Measurements from ENCODE around the gene INTS3.
"Not testable (repeated sequence)": the region's sequence is repeated elsewhere in the genome, so short reads cannot be mapped to it uniquely, and the experiment has no call there.

Gene INTS3

DNA sequence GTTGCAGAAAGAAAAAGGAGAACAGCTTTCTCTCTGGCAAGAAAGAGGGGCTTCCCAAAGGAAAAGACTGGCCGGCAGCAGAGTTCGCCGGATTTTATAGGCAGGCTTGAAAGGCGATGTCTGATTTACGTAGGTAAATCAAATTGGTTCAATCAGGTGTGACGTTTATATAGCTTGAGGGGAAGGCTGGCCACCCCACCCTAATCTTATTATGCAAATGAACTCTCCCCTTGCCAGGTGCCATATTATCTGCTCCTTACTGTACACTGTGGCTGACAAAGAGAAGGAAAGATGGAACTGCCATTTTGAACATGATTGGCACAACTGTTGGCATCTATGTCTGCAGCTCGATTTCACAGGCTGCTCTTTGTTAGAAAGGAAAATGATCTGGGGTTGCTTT, 16.8 kb upstream of the INTS3 start:
- in situ Hi-C loops (cut with MboI; ENCODE audit: low sequenced_read_pairs, unreplicated experiment), result no loop called here
- TF ChIP-seq, protein P1, sequence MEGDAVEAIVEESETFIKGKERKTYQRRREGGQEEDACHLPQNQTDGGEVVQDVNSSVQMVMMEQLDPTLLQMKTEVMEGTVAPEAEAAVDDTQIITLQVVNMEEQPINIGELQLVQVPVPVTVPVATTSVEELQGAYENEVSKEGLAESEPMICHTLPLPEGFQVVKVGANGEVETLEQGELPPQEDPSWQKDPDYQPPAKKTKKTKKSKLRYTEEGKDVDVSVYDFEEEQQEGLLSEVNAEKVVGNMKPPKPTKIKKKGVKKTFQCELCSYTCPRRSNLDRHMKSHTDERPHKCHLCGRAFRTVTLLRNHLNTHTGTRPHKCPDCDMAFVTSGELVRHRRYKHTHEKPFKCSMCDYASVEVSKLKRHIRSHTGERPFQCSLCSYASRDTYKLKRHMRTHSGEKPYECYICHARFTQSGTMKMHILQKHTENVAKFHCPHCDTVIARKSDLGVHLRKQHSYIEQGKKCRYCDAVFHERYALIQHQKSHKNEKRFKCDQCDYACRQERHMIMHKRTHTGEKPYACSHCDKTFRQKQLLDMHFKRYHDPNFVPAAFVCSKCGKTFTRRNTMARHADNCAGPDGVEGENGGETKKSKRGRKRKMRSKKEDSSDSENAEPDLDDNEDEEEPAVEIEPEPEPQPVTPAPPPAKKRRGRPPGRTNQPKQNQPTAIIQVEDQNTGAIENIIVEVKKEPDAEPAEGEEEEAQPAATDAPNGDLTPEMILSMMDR (IDR thresholded peaks at IDR 0.05; ENCODE audit: borderline replicate concordance, control extremely low read depth, extremely low read depth, insufficient read depth, missing control alignments), result peak; percentile 7
- DNase-seq (ENCODE audit: low spot score), result no peak

DNA sequence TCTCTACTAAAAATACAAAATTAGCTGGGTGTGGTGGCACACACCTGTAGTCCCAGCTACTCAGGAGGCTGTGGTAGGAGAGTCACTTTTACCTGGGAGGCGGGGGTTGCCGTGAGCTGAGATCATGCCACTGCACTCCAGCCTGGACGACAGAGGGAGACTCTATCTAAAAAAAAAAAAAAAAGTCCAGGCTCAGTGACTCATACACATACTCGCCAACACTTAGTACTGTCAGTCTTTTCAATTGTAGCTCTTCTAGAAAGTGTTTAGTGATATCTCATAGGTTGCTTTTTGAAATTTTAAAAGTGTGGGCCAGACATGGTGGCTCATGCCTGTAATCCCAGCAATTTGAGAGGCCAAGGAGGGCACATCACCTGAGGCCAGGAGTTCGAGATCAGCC, 11.6 kb upstream of the INTS3 start:
- in situ Hi-C loops (cut with MboI; ENCODE audit: low sequenced_read_pairs, unreplicated experiment); DNase-seq (ENCODE audit: low spot score): not testable (repeated sequence)

DNA sequence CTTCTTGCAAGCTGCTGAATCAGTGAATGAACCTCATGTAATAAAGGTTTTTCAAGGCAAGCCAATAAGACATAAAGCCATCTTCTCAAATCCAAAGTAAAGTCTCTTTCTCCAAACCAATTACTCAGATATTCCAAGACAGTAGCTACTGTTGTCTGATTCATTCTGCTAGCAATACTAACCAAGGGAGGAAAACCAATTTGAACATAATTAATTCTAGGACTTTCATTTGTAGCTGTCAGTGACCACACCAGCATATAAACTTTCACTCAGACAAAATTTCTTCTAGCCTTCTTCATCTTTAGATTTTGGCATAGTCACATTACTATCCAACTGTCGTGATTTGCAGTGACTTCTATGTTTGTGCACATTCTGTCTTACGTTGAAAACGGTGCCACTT, 10.5 kb upstream of the INTS3 start:
- in situ Hi-C loops (cut with MboI; ENCODE audit: low sequenced_read_pairs, unreplicated experiment), result no loop called here
- DNase-seq (ENCODE audit: low spot score), result no peak
- TF ChIP-seq, protein P1 (IDR thresholded peaks at IDR 0.05; ENCODE audit: borderline replicate concordance, control extremely low read depth, extremely low read depth, insufficient read depth, missing control alignments), result no peak

DNA sequence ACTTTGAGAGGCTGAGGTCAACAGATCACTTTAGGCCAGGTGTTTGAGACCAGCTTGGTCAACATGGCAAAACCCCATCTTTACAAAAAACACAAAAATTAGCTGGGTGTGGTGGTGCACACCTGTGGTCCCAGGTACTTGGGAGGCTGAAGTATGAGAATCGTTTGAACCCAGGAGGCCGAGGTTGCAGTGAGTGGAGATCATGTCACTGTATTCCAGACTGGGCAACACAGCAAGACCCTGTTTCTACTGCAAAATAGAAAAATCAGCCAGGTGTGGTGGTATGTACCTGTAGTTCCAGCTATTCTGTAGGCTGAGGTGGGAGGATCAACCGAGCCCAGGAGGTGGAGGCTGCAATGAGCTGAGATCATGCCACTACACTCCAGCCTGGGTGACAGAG, 4.2 kb upstream of the INTS3 start:
- no peak for DNase-seq (ENCODE audit: low spot score)
- TF ChIP-seq, protein P1 (IDR thresholded peaks at IDR 0.05; ENCODE audit: borderline replicate concordance, control extremely low read depth, extremely low read depth, insufficient read depth, missing control alignments), result no peak
- in situ Hi-C loops (cut with MboI; ENCODE audit: low sequenced_read_pairs, unreplicated experiment), result no loop called here

DNA sequence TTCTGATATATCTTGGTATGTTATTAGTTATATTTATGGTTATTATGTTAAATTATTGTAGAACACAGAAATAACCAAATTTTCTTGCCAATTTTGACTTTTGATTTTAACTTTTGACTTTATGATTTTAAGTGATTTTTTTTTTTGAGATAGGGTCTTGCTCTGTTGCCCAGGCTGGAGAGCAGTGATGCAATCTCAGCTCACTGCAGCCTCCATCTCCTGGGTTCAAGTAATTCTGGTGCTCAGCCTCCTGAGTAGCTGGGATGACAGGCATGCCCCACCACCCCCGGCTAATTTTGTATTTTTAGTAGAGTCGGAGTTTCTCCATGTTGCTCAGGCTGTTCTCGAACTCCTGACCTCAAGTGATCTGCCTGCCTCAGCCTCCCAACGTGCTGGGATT, 3.2 kb upstream of the INTS3 start:
- DNase-seq (ENCODE audit: low spot score); in situ Hi-C loops (cut with MboI; ENCODE audit: low sequenced_read_pairs, unreplicated experiment): not testable (repeated sequence)

DNA sequence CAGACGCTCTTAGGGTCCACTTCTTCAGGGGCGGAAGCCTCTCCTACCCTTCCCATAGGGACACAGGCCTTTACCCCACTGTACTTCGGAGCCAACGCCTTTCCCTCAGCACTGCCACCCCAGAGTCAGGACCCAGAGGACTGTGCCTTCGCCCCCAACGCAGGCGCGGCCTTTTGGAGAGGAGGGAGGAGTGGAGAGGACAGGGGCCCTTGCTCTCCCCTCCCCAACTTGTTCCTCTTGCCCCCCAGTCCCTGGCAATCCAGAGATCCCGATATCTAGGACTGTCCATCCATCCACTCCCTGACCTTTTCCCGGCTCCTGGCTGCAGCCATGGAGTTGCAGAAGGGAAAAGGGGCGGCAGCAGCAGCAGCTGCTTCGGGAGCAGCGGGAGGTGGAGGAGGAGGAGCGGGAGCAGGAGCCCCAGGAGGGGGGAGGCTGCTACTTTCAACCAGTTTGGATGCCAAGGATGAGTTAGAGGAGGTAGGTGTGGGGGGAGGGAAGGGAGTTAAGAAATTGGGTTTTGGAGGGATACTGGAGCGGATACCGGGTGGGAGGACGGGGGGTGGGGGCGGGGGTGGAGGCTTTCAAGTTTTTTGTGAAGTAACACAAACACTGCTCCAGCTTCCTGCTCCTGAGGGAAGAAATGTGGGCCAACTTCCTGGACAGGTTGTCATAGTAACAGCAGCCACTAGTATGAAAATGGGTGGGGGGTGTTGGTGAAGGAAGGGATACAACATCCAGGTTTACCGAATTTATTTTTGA, 636 bp downstream of the INTS3 start:
- DNase-seq (ENCODE audit: low spot score), result no peak
- TF ChIP-seq, protein P1 (IDR thresholded peaks at IDR 0.05; ENCODE audit: borderline replicate concordance, control extremely low read depth, extremely low read depth, insufficient read depth, missing control alignments), result no peak
- in situ Hi-C loops (cut with MboI; ENCODE audit: low sequenced_read_pairs, unreplicated experiment), result no loop called here

DNA sequence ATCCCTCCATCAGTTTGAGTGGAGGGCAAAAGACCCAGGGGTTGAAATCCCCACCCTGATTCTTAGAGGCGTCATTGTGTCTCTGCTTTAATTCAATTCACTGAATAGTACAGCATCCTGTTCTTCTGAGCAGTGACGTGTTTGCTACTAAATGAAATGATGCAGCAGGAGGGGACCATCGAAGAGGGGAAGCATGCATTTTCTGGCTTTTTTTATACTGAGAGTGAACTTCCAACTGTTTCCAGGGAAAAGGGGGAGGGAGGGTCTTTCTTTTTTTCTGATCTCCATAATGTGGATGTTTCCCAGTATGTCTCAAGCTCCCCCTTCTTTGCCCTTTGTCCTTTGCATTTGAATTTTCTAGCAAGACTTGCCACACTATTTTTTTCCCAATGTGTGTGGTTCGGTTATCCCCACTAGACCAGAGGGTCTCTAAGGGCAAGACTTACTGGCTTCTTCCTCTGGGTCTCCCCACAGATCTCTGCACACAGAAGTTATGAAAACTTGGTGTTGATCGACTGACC, 2.7 kb downstream of the INTS3 start:
- DNase-seq (ENCODE audit: low spot score), result no peak
- TF ChIP-seq, protein P1 (IDR thresholded peaks at IDR 0.05; ENCODE audit: borderline replicate concordance, control extremely low read depth, extremely low read depth, insufficient read depth, missing control alignments), result no peak
- in situ Hi-C loops (cut with MboI; ENCODE audit: low sequenced_read_pairs, unreplicated experiment), result no loop called here

All from GM13976 (cell line).